Measurements from ENCODE around the gene COLGALT1.

COLGALT1 gene

DNA sequence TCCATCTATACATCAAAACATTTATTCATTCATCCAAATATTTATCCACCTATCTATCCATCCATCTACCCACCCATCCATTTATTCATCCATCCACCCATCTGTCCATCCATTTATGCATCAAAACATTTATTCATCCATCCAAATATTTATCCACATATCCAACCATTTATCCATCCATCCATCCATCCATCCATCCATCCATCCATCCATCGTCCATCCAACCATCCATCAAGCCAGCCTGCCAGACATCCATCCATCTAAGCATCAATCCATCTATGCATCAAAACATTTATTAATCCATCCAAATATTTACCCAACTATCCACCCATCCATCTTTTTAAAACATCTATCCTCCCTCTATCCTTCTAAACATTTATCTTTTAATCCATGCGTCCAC, 70.5 kb downstream of the COLGALT1 start:
- no peak for DNase-seq

DNA sequence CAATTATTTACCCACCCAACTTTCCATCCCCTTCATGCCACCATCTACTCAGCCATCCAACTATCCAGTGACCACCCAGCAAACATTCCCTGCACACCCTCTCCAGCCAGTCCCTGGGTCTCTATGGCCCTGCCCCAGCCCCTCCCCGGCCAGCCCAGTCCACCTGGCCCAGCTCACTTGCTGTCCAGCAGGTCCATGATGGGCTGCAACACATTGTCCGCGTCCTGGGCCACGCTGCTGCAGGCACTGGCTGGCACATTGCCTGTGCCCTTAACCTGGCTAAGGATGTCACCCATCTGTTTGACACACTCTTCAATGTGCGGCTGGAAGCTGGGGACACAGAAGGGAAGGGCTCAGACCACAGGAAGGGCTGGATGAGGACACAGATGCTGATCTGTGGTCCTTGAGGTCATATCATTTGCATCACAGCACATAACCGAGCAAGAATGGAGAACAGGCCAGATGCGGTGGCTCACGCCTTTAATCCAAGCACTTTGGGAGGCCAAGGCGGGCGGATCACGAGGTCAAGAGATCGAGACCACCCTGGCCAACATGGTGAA, 71.1 kb downstream of the COLGALT1 start:
- DNase-seq = no peak

DNA sequence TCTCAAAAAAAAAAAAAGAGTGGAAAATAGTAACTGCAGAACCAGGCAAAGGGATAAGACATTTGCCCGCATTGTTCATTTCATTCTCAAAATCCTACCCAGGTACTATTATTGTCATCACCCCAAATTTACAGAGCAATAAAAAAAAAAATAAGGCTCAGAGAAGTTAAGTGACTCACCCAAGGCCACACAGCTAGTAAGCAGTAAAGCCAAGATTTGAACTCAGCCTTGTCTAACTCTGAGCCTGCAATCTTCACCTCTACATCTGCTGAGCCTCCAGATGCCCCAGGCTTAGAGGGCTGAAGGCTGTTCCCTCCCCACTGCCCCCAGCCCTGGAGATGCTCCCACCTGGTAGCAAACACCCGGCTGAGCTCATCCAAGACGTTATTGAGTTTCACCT, 71.7 kb downstream of the COLGALT1 start:
- DNase-seq = no peak

DNA sequence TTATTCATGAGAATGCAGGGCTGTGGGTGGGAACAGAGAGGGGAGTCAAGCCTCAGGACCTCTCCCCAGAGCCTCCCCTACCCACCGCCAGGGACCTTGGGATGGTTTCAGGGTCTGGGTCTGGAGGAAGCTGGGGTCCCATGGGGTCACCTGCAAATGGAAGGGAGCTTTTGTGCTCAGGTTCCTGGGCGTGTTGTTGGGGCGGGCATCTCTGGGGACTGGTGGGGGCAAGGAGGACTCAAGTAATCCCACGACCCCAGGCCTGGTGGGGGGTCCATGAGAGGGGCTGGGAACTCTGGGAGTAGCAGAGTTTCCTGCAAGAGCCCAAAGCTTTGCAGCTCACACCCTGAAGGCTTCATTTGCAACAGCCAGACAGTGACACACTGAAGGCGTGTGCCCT, 72.5 kb downstream of the COLGALT1 start:
- DNase-seq = no peak

DNA sequence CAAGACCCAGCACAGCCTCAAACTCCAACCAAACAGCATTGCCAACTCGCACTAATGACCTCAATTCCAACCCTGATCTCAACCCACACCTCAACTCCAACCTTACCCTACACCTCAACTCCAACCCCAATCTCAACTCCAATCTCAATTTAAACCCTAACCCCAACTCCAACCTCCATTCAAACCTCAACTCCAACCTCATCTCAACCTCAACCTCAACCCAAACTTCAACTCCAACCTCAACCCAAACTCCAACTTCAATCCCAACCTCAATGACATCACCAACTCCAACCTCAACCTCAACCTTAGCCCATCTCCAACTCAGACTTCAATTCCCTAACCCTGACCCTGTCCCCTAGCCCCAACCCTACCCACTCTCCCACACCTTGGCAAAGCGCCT, 74.3 kb downstream of the COLGALT1 start:
- no peak for DNase-seq

DNA sequence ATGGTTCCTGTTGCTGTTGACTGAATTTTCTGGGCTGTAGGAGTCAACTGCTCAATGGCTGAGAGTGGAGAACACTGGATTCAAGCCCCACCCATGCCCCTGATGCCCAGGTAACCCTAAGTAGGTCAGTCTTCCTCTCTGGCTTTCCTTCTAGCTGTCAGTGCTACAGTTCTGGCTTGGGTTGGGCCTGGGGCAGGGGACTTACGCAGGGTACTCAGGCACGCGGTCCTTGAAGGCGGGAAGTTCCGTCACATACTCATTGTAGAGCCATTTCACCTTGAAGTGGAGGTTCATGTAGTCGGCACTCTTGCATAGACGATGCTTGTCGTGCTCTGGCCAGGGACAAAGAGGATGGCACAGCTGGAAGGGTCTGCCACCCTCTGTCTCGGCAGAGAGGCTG, 77.1 kb downstream of the COLGALT1 start:
- no peak for DNase-seq

Measured in T1000 (cell line).